ENCODE results near the gene CASKIN1.

GRCh38 chr16:2242598-2242997 is 46.2 kb upstream of the CASKIN1 start:
- TF ChIP-seq POLR2AphosphoS5 (IDR thresholded peaks at IDR 0.05; ENCODE audit: low read depth, low read length) (no peak), REST (IDR thresholded peaks at IDR 0.05; ENCODE audit: insufficient read depth in 1 of 2, low read depth in 2 of 2, low read length in 2 of 2) (no peak), SIN3A (IDR thresholded peaks at IDR 0.05; ENCODE audit: borderline replicate concordance, insufficient read depth, low read length) (no peak)

Data from PFSK-1 (cell line).